Neural cell (in vitro differentiated cells): ENCODE measurements around the gene TSPAN9. TPM values are rescaled to one million over a fixed set of nuclear protein-coding genes. Genes with fewer than 3 reads are reported as not detected.

ENCODE experiments used
- H2AFZ ChIP-seq: fragments of 200-600, 300-800 bp; sonication (generic), shearing (Covaris generic); 2 replicates; pipeline ENCODE4 v1.6.0; 2014; ENCODE audit warnings: low read depth, mild to moderate bottlenecking, antibody characterized with exemption, low read length, moderate library complexity
- H3F3A ChIP-seq: fragments of 200-600 bp; shearing (Covaris generic); 2 replicates; pipeline ENCODE4 v1.6.1; 2016; ENCODE audit warnings: mild to moderate bottlenecking, moderate library complexity, mixed read lengths, antibody characterized with exemption, low read length; ENCODE audit not compliant: insufficient read depth, poor library complexity, severe bottlenecking
- H3K27ac ChIP-seq: fragments of 200-600, 300-800 bp; sonication (generic), shearing (Covaris generic); 2 replicates; pipeline ENCODE4 v1.5.1; 2014; ENCODE audit warnings: mild to moderate bottlenecking, low read length, moderate library complexity
- H3K27me3 ChIP-seq: fragments of 300-800, 200-600 bp; sonication (generic), shearing (Covaris generic); 2 replicates; pipeline ENCODE4 v1.6.0; 2014; ENCODE audit warnings: mild to moderate bottlenecking, low read depth, low read length, moderate library complexity; ENCODE audit not compliant: insufficient read depth
- H3K36me3 ChIP-seq: fragments of 300-800, 200-600 bp; sonication (generic), shearing (Covaris generic); 2 replicates; pipeline ENCODE4 v1.5.1; 2014; ENCODE audit warnings: mild to moderate bottlenecking, antibody characterized with exemption, low read length, moderate library complexity; ENCODE audit not compliant: insufficient read depth
- H3K4me2 ChIP-seq: fragments of 300-800, 200-600 bp; sonication (generic), shearing (Covaris generic); 2 replicates; pipeline ENCODE4 v1.6.0; 2014; ENCODE audit warnings: mild to moderate bottlenecking, low read length
- H3K4me3 ChIP-seq: fragments of 300-800, 200-600 bp; sonication (generic), shearing (Covaris generic); 2 replicates; pipeline ENCODE4 v1.5.1; 2014; ENCODE audit warnings: mild to moderate bottlenecking, low read length, moderate library complexity
- H3K79me2 ChIP-seq: fragments of 200-600 bp; shearing (Covaris generic); replicated peaks from 2 replicates; pipeline ENCODE4 v1.6.0; 2014; ENCODE audit warnings: mild to moderate bottlenecking, low read length, moderate library complexity; ENCODE audit not compliant: insufficient read depth
- H3K9ac ChIP-seq: fragments of 300-800, 200-600 bp; sonication (generic), shearing (Covaris generic); 2 replicates; pipeline ENCODE4 v1.6.1; 2016; ENCODE audit warnings: mild to moderate bottlenecking, low read length, mixed read lengths
- H3K9me2 ChIP-seq: fragments of 200-600 bp; shearing (Covaris generic); 2 replicates; pipeline ENCODE4 v1.6.1; 2016; ENCODE audit warnings: mild to moderate bottlenecking, low read length, mixed read lengths; ENCODE audit not compliant: insufficient read depth
- H3K9me3 ChIP-seq: fragments of 200-600, 300-800 bp; sonication (generic), shearing (Covaris generic); 2 replicates; pipeline ENCODE4 v1.6.1; 2016; ENCODE audit warnings: mild to moderate bottlenecking, mixed run types, low read length, moderate library complexity, mixed read lengths
- H4K20me1 ChIP-seq: fragments of 200-600 bp; shearing (Covaris generic); 2 replicates; pipeline ENCODE4 v1.6.1; 2016; ENCODE audit warnings: mild to moderate bottlenecking, mixed run types; ENCODE audit not compliant: insufficient read depth
- EP300 ChIP-seq: fragments of 450-650 bp; conservative IDR thresholded peaks from 2 replicates; pipeline ENCODE4 v1.6.1; 2014; ENCODE audit warnings: antibody characterized with exemption, mild to moderate bottlenecking, moderate library complexity; ENCODE audit not compliant: poor library complexity, severe bottlenecking
- EZH2 ChIP-seq: fragments of 200-600, 300-800 bp; shearing (Covaris generic), sonication (generic); IDR thresholded peaks from 2 replicates; pipeline ENCODE4 v1.6.1; 2014; ENCODE audit warnings: antibody characterized with exemption, low read length, borderline replicate concordance, mild to moderate bottlenecking; ENCODE audit not compliant: insufficient read depth, poor library complexity, severe bottlenecking
- MXI1 ChIP-seq: fragments of 450-650 bp; conservative IDR thresholded peaks from 2 replicates; pipeline ENCODE4 v1.6.1; 2014; ENCODE audit warnings: antibody characterized with exemption, mild to moderate bottlenecking; ENCODE audit not compliant: poor library complexity, severe bottlenecking
- POLR2AphosphoS5 ChIP-seq: IDR thresholded peaks from 2 replicates; pipeline ENCODE4 v1.6.1; 2012
- RAD21 ChIP-seq: fragments of 450-650 bp; conservative IDR thresholded peaks from 2 replicates; pipeline ENCODE4 v1.6.1; 2014; ENCODE audit warnings: antibody characterized with exemption, mild to moderate bottlenecking, moderate library complexity
- SMC3 ChIP-seq: fragments of 450-650 bp; conservative IDR thresholded peaks from 2 replicates; pipeline ENCODE4 v1.6.1; 2014; ENCODE audit warnings: antibody characterized with exemption, mild to moderate bottlenecking, moderate library complexity; ENCODE audit not compliant: poor library complexity
- TAF1 ChIP-seq: IDR thresholded peaks from 2 replicates; pipeline ENCODE4 v1.6.1; 2012; ENCODE audit warnings: low read depth
- polyA plus RNA-seq: library from polyadenylated mRNA; depleted of rRNA; stranded (reverse); fragments of >200 nt; gene quantifications from 2 replicates; pipeline ENCODE4 v1.2.3, GENCODE V29; 2014
- TF ChIP-seq, protein P1 (sequence below): fragments of 450-650 bp; IDR thresholded peaks from 2 replicates; pipeline ENCODE4 v1.5.1; 2014; ENCODE audit warnings: antibody characterized with exemption, mild to moderate bottlenecking, moderate library complexity; ENCODE audit not compliant: poor library complexity, severe bottlenecking
- TF ChIP-seq, protein P2 (sequence below): IDR thresholded peaks from 2 replicates; pipeline ENCODE4 v1.6.1; 2012; ENCODE audit warnings: borderline replicate concordance

TSPAN9 gene
- polyA plus RNA-seq, 1 donor from 2014 or later, result 11.9 TPM

DNA sequence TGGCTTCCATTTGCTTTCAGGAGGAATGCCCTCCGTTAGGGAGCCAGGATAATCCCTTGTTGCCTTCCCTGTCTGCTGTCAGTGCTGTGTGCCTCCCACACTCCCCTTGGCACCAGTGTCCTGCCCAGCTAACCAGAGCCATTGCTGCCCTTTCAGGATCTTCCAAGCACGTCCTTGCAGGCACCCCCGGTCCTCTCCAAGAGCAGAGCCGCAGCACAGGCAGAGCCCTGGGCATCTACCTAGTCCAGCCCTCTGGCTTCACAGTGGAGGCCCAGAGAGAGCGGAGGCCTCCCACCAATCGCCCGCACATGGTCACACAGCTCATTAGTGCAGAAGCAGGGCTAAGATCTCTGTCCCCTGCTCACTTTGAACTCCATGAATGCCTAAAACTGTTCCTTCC, 39.0 kb upstream of the TSPAN9 start:
- no peaks in the 10 kb centered on the region for H3F3A ChIP-seq
- H3K9me3 ChIP-seq, result no peaks in the 10 kb centered on the region
- H2AFZ ChIP-seq, result no peak overlapping the region
- no peaks in the 10 kb centered on the region for H3K36me3 ChIP-seq
- H3K9me2 ChIP-seq, result no peaks in the 10 kb centered on the region
- H3K4me3 ChIP-seq, result no peak overlapping the region
- no peaks in the 10 kb centered on the region for H4K20me1 ChIP-seq
- H3K4me2 ChIP-seq, result no peak overlapping the region
- TF ChIP-seq SMC3 (no peak), EZH2 (no peak), EP300 (no peak), RAD21 (no peak), MXI1 (no peak), TAF1 (no peak), POLR2AphosphoS5 (no peak)
- TF ChIP-seq, protein P1, sequence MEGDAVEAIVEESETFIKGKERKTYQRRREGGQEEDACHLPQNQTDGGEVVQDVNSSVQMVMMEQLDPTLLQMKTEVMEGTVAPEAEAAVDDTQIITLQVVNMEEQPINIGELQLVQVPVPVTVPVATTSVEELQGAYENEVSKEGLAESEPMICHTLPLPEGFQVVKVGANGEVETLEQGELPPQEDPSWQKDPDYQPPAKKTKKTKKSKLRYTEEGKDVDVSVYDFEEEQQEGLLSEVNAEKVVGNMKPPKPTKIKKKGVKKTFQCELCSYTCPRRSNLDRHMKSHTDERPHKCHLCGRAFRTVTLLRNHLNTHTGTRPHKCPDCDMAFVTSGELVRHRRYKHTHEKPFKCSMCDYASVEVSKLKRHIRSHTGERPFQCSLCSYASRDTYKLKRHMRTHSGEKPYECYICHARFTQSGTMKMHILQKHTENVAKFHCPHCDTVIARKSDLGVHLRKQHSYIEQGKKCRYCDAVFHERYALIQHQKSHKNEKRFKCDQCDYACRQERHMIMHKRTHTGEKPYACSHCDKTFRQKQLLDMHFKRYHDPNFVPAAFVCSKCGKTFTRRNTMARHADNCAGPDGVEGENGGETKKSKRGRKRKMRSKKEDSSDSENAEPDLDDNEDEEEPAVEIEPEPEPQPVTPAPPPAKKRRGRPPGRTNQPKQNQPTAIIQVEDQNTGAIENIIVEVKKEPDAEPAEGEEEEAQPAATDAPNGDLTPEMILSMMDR, result no peak
- TF ChIP-seq, protein P2, sequence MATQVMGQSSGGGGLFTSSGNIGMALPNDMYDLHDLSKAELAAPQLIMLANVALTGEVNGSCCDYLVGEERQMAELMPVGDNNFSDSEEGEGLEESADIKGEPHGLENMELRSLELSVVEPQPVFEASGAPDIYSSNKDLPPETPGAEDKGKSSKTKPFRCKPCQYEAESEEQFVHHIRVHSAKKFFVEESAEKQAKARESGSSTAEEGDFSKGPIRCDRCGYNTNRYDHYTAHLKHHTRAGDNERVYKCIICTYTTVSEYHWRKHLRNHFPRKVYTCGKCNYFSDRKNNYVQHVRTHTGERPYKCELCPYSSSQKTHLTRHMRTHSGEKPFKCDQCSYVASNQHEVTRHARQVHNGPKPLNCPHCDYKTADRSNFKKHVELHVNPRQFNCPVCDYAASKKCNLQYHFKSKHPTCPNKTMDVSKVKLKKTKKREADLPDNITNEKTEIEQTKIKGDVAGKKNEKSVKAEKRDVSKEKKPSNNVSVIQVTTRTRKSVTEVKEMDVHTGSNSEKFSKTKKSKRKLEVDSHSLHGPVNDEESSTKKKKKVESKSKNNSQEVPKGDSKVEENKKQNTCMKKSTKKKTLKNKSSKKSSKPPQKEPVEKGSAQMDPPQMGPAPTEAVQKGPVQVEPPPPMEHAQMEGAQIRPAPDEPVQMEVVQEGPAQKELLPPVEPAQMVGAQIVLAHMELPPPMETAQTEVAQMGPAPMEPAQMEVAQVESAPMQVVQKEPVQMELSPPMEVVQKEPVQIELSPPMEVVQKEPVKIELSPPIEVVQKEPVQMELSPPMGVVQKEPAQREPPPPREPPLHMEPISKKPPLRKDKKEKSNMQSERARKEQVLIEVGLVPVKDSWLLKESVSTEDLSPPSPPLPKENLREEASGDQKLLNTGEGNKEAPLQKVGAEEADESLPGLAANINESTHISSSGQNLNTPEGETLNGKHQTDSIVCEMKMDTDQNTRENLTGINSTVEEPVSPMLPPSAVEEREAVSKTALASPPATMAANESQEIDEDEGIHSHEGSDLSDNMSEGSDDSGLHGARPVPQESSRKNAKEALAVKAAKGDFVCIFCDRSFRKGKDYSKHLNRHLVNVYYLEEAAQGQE, result no peak
- no peak overlapping the region for H3K9ac ChIP-seq
- no peaks in the 10 kb centered on the region for H3K27me3 ChIP-seq
- no peaks in the 10 kb centered on the region for H3K79me2 ChIP-seq
- no peak overlapping the region for H3K27ac ChIP-seq

DNA sequence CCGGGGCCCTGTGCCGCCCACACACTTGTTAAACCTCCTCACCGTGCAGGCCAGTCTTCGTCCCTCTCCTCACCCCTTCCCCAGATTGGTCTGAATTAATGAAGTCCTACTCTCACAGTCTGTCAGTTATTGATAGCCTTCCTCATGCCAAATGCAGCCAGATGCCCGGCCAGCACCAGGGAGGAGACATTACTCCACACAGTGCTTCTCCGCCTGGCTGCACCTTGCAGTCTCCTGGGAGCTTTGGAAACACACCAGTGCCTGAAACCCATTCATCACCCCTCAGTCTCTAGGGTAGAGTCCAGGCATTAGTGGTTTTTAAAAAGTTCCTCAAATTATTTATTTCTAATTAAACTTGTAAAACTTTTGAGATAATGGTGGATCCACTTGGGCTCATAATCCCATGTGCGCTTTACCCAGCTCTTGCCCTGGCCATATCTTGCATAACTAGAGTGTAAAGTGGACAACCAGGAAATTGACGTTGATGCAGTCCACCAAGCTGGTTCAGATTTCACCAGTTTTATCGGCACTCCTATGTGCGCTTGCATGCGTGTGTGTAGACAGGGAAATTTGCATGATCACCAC, 38.2 kb upstream of the TSPAN9 start:
- Histone ChIP-seq H3K27me3 (no peaks in the 10 kb centered on the region), H3K4me3 (no peak overlapping the region), H2AFZ (no peak overlapping the region), H3F3A (no peaks in the 10 kb centered on the region), H3K4me2 (no peak overlapping the region), H3K9me3 (no peaks in the 10 kb centered on the region), H3K9me2 (no peaks in the 10 kb centered on the region), H3K36me3 (no peaks in the 10 kb centered on the region), H3K79me2 (no peaks in the 10 kb centered on the region), H4K20me1 (no peaks in the 10 kb centered on the region), H3K27ac (no peak overlapping the region), H3K9ac (no peak overlapping the region)
- TF ChIP-seq RAD21 (no peak), MXI1 (no peak), EZH2 (no peak), POLR2AphosphoS5 (no peak), SMC3 (no peak), EP300 (no peak), TAF1 (no peak)
- TF ChIP-seq, protein P1, result no peak
- TF ChIP-seq, protein P2, result no peak
